Subcutaneous abdominal adipose tissue (tissue), 5 donors: Measurements from ENCODE around the gene ROR2.

Source experiments
- H3K27ac ChIP-seq: one replicate; pipeline ENCODE4 v1.7.0; 2013; ENCODE audit warnings: low read depth, mild to moderate bottlenecking, inconsistent platforms, low read length, moderate library complexity
- H3K27me3 ChIP-seq, 5 donors: one replicate each; pipeline ENCODE4 v1.7.0; 2013; ENCODE audit warnings: low read length in 5 of 5, inconsistent platforms in 1 of 5; ENCODE audit not compliant: control insufficient read depth in 5 of 5, insufficient read depth in 4 of 5
- H3K36me3 ChIP-seq, 5 donors: one replicate each; pipeline ENCODE4 v1.7.0; 2013; ENCODE audit warnings: low read length in 5 of 5; ENCODE audit not compliant: control insufficient read depth in 5 of 5, insufficient read depth in 5 of 5
- H3K4me1 ChIP-seq, 5 donors: one replicate each; pipeline ENCODE4 v1.7.0; 2013; ENCODE audit warnings: low read length in 5 of 5, mild to moderate bottlenecking in 3 of 5, moderate library complexity in 1 of 5; ENCODE audit not compliant: control insufficient read depth in 5 of 5, insufficient read depth in 5 of 5
- H3K4me3 ChIP-seq, 5 donors: one replicate each; pipeline ENCODE4 v1.7.0; 2013; ENCODE audit warnings: low read length in 5 of 5, low read depth in 1 of 5
- H3K9ac ChIP-seq, 5 donors: one replicate each; pipeline ENCODE4 v1.7.0; 2013; ENCODE audit warnings: low read length in 5 of 5, mild to moderate bottlenecking in 4 of 5, moderate library complexity in 3 of 5
- H3K9me3 ChIP-seq, 5 donors: one replicate each; pipeline ENCODE4 v1.7.0; 2013; ENCODE audit warnings: low read length in 5 of 5; ENCODE audit not compliant: control insufficient read depth in 5 of 5
- donor health status: healthy.
- donor health status: healthy.
- donor health status: healthy.
- donor health status: healthy.
- donor health status: healthy.

The ROR2 gene

GRCh38 chr9:91572811-91573210, 377.2 kb downstream of the ROR2 start:
- Histone ChIP-seq H3K9me3 (peaks cover 3 to 14% (median 8%) of the 10 kb centered on the region in 5 donors), H3K4me3 (no peak overlapping the region), H3K27ac (no peak overlapping the region), H3K9ac (no peak overlapping the region), H3K27me3 (no peaks in the 10 kb centered on the region), H3K36me3 (no peaks in the 10 kb centered on the region), H3K4me1 (peaks cover 0 to 2% (median 1%) of the 10 kb centered on the region in 5 donors)

GRCh38 chr9:91572044-91572443, 378.0 kb downstream of the ROR2 start:
- H3K27me3 ChIP-seq = no peaks in the 10 kb centered on the region
- no peak overlapping the region for H3K4me3 ChIP-seq
- peaks cover 3 to 14% (median 8%) of the 10 kb centered on the region in 5 donors for H3K9me3 ChIP-seq
- H3K36me3 ChIP-seq = no peaks in the 10 kb centered on the region
- no peak overlapping the region for H3K27ac ChIP-seq
- no peak overlapping the region for H3K9ac ChIP-seq
- peaks cover 0 to 5% (median 3%) of the 10 kb centered on the region in 5 donors for H3K4me1 ChIP-seq

- peaks cover 0 to 5% (median 3%) of the 10 kb centered on the region in 5 donors for H3K4me1 ChIP-seq
- peaks cover 3 to 14% (median 8%) of the 10 kb centered on the region in 5 donors for H3K9me3 ChIP-seq
- H3K9ac ChIP-seq = no peak overlapping the region
- no peak overlapping the region for H3K27ac ChIP-seq
- no peaks in the 10 kb centered on the region for H3K36me3 ChIP-seq
- no peak overlapping the region for H3K4me3 ChIP-seq
- H3K27me3 ChIP-seq = no peaks in the 10 kb centered on the region
Observed at GRCh38 chr9:91571036-91571435, 379.0 kb downstream of the ROR2 start.

- Histone ChIP-seq H3K36me3 (no peaks in the 10 kb centered on the region), H3K9ac (no peak overlapping the region), H3K27ac (no peak overlapping the region), H3K9me3 (peaks cover 3 to 14% (median 8%) of the 10 kb centered on the region in 5 donors), H3K27me3 (no peaks in the 10 kb centered on the region), H3K4me1 (peaks cover 0 to 5% (median 3%) of the 10 kb centered on the region in 5 donors), H3K4me3 (peak overlapping the region in 1 of 5 donors; percentile 9)
Observed at GRCh38 chr9:91567642-91568274, 382.3 kb downstream of the ROR2 start.

GRCh38 chr9:91564081-91564670, 385.9 kb downstream of the ROR2 start:
- peaks cover 0 to 12% (median 8%) of the 10 kb centered on the region in 5 donors for H3K4me1 ChIP-seq
- no peaks in the 10 kb centered on the region for H3K27me3 ChIP-seq
- no peaks in the 10 kb centered on the region for H3K36me3 ChIP-seq
- no peak overlapping the region for H3K9ac ChIP-seq
- no peak overlapping the region for H3K27ac ChIP-seq
- no peak overlapping the region for H3K4me3 ChIP-seq
- H3K9me3 ChIP-seq = peaks cover 0 to 7% (median 3%) of the 10 kb centered on the region in 5 donors

GRCh38 chr9:91562416-91562815, 387.6 kb downstream of the ROR2 start:
- H3K27ac ChIP-seq = no peak overlapping the region
- H3K4me3 ChIP-seq = no peak overlapping the region
- no peaks in the 10 kb centered on the region for H3K27me3 ChIP-seq
- H3K9ac ChIP-seq = no peak overlapping the region
- H3K4me1 ChIP-seq = peaks cover 0 to 10% (median 5%) of the 10 kb centered on the region in 5 donors
- H3K36me3 ChIP-seq = no peaks in the 10 kb centered on the region
- H3K9me3 ChIP-seq = no peaks in the 10 kb centered on the region

GRCh38 chr9:91560301-91560700, 389.7 kb downstream of the ROR2 start:
- no peak overlapping the region for H3K4me3 ChIP-seq
- peaks cover 0 to 10% (median 5%) of the 10 kb centered on the region in 5 donors for H3K4me1 ChIP-seq
- no peaks in the 10 kb centered on the region for H3K36me3 ChIP-seq
- no peaks in the 10 kb centered on the region for H3K27me3 ChIP-seq
- H3K27ac ChIP-seq = no peak overlapping the region
- H3K9me3 ChIP-seq = no peaks in the 10 kb centered on the region
- H3K9ac ChIP-seq = no peak overlapping the region

- no peak overlapping the region for H3K9ac ChIP-seq
- no peaks in the 10 kb centered on the region for H3K27me3 ChIP-seq
- no peak overlapping the region for H3K4me3 ChIP-seq
- peaks cover 0 to 10% (median 5%) of the 10 kb centered on the region in 5 donors for H3K4me1 ChIP-seq
- no peaks in the 10 kb centered on the region for H3K36me3 ChIP-seq
- no peak overlapping the region for H3K27ac ChIP-seq
- H3K9me3 ChIP-seq = no peaks in the 10 kb centered on the region
Observed at GRCh38 chr9:91558879-91559278, 391.1 kb downstream of the ROR2 start.

GRCh38 chr9:91558395-91558794, 391.6 kb downstream of the ROR2 start:
- no peaks in the 10 kb centered on the region for H3K27me3 ChIP-seq
- H3K36me3 ChIP-seq = no peaks in the 10 kb centered on the region

GRCh38 chr9:91557327-91557726, 392.7 kb downstream of the ROR2 start:
- Histone ChIP-seq H3K4me3 (no peak overlapping the region), H3K4me1 (peaks cover 0 to 10% (median 5%) of the 10 kb centered on the region in 5 donors), H3K36me3 (no peaks in the 10 kb centered on the region), H3K27me3 (no peaks in the 10 kb centered on the region), H3K9ac (no peak overlapping the region), H3K9me3 (no peaks in the 10 kb centered on the region), H3K27ac (no peak overlapping the region)

More at GRCh38 chr9:91558395-91558794, 391.6 kb downstream of the ROR2 start:
- Histone ChIP-seq H3K4me3 (no peak overlapping the region), H3K27ac (no peak overlapping the region), H3K9me3 (no peaks in the 10 kb centered on the region), H3K9ac (no peak overlapping the region), H3K4me1 (peaks cover 0 to 10% (median 5%) of the 10 kb centered on the region in 5 donors)
